IMR-90 (cell line): ENCODE data around the gene ADAMTS13. TPM values are rescaled to one million over a fixed set of nuclear protein-coding genes. Genes with fewer than 3 reads are reported as not detected.

ENCODE experiments used
- ATAC-seq: fragments of 200-7000 bp; cut with Tn5 transposase; 2 replicates; pipeline ENCODE4 v1.9.1; 2020; ENCODE audit warnings: low read depth, mild to moderate bottlenecking, moderate library complexity
- BruUV-seq: library from RNA; stranded (reverse); fragments of 400-500 nt; replicated peaks from 2 replicates; lab custom pipeline; 2021; lab: Mats Ljungman, UMichigan
- CTCF ChIA-PET: fragments of 300-600 bp; formaldehyde crosslinking; extraction: SDS; loops from one replicate; lab custom pipeline; 2021; ENCODE audit warnings: antibody characterized with exemption; lab: Yijun Ruan, JAX
- POLR2A ChIA-PET: fragments of 300-600 bp; sonication (Branson Sonifier 250); formaldehyde crosslinking; loops from one replicate; lab custom pipeline; 2022; ENCODE audit warnings: antibody characterized with exemption; ENCODE audit not compliant: unreplicated experiment; lab: Charles Lee
- DNase-seq: peaks from one replicate; pipeline ENCODE4 v3.0.0; 2013
- H2AFZ ChIP-seq: replicated peaks from 2 replicates; pipeline ENCODE3; 2013; ENCODE audit warnings: low read length, mild to moderate bottlenecking; ENCODE audit not compliant: poor library complexity
- H2AK5ac ChIP-seq: 2 replicates; pipeline ENCODE4 v1.6.1; 2013; ENCODE audit warnings: low read depth, low read length, inconsistent platforms
- H2AK9ac ChIP-seq: replicated peaks from 2 replicates; pipeline ENCODE3; 2013; ENCODE audit warnings: mild to moderate bottlenecking, low read depth, low read length, moderate library complexity; ENCODE audit not compliant: poor library complexity
- H2BK120ac ChIP-seq: 2 replicates; pipeline ENCODE4 v1.6.1; 2013; ENCODE audit warnings: low read depth, low read length, inconsistent platforms
- H2BK15ac ChIP-seq: 3 replicates; pipeline ENCODE4 v1.6.1; 2013; ENCODE audit warnings: low read depth, low read length, inconsistent platforms
- H2BK20ac ChIP-seq: 2 replicates; pipeline ENCODE4 v1.6.1; 2013; ENCODE audit warnings: low read depth, mild to moderate bottlenecking, inconsistent platforms, low read length, moderate library complexity
- H2BK5ac ChIP-seq: 2 replicates; pipeline ENCODE4 v1.6.1; 2013; ENCODE audit warnings: mild to moderate bottlenecking, low read depth, low read length, inconsistent platforms; ENCODE audit not compliant: poor library complexity, severe bottlenecking
- H3K14ac ChIP-seq: replicated peaks from 2 replicates; pipeline ENCODE4 v1.6.1; 2013; ENCODE audit warnings: low read depth, low read length, inconsistent platforms
- H3K18ac ChIP-seq: 2 replicates; pipeline ENCODE4 v1.6.1; 2013; ENCODE audit warnings: low read depth, low read length, control low read depth
- H3K23ac ChIP-seq: 2 replicates; pipeline ENCODE4 v1.6.1; 2013; ENCODE audit warnings: low read depth, low read length, inconsistent platforms
- H3K27ac ChIP-seq: 2 replicates; pipeline ENCODE4 v1.5.1; 2013; ENCODE audit warnings: mild to moderate bottlenecking, control low read depth, low read length; ENCODE audit not compliant: insufficient read depth
- H3K27me3 ChIP-seq: 2 replicates; pipeline ENCODE4 v1.6.1; 2013; ENCODE audit warnings: low read length; ENCODE audit not compliant: control insufficient read depth, insufficient read depth
- H3K36me3 ChIP-seq: 2 replicates; pipeline ENCODE4 v1.6.1; 2013; ENCODE audit warnings: low read length, mixed read lengths; ENCODE audit not compliant: control insufficient read depth, insufficient read depth
- H3K4ac ChIP-seq: 2 replicates; pipeline ENCODE4 v1.6.1; 2013; ENCODE audit warnings: low read depth, low read length, inconsistent platforms
- H3K4me1 ChIP-seq: 2 replicates; pipeline ENCODE4 v1.6.1; 2013; ENCODE audit warnings: low read length, mixed read lengths; ENCODE audit not compliant: control insufficient read depth, insufficient read depth
- H3K4me2 ChIP-seq: 2 replicates; pipeline ENCODE4 v1.6.1; 2013; ENCODE audit warnings: low read depth, mild to moderate bottlenecking, control low read depth, low read length, moderate library complexity
- H3K4me3 ChIP-seq: 2 replicates; pipeline ENCODE4 v1.5.1; 2013; ENCODE audit warnings: low read depth, mild to moderate bottlenecking, control low read depth, low read length, moderate library complexity; ENCODE audit not compliant: insufficient read depth
- H3K56ac ChIP-seq: 2 replicates; pipeline ENCODE4 v1.6.1; 2013; ENCODE audit warnings: low read length, inconsistent platforms; ENCODE audit not compliant: insufficient read depth; ENCODE audit errors: extremely low read depth
- H3K79me1 ChIP-seq, 2 experiments: 2 replicates each; pipeline ENCODE4 v1.6.1; 2013; ENCODE audit warnings: low read length in 2 of 2, inconsistent platforms in 1 of 2, low read depth in 1 of 2
- H3K9ac ChIP-seq: 2 replicates; pipeline ENCODE4 v1.6.1; 2013; ENCODE audit warnings: low read depth, low read length, control low read depth
- H3K9me1 ChIP-seq: 2 replicates; pipeline ENCODE4 v1.6.1; 2013; ENCODE audit warnings: low read length, inconsistent platforms; ENCODE audit not compliant: insufficient read depth
- H3K9me3 ChIP-seq: 2 replicates; pipeline ENCODE4 v1.6.1; 2013; ENCODE audit warnings: low read length; ENCODE audit not compliant: control insufficient read depth, insufficient read depth
- H4K20me1 ChIP-seq: 2 replicates; pipeline ENCODE4 v1.6.1; 2013; ENCODE audit warnings: low read length, inconsistent platforms; ENCODE audit not compliant: insufficient read depth
- H4K5ac ChIP-seq: 2 replicates; pipeline ENCODE4 v1.6.1; 2013; ENCODE audit warnings: mild to moderate bottlenecking, low read depth, low read length, control low read depth
- H4K8ac ChIP-seq, 2 experiments: 2 replicates each; pipeline ENCODE4 v1.6.1; 2013; ENCODE audit warnings: low read depth in 2 of 2, low read length in 2 of 2, control low read depth in 1 of 2, inconsistent platforms in 1 of 2
- H4K91ac ChIP-seq: 2 replicates; pipeline ENCODE4 v1.6.1; 2013; ENCODE audit warnings: low read depth, low read length, inconsistent platforms; ENCODE audit not compliant: insufficient read depth
- BHLHE40 ChIP-seq: fragments of 150-350 bp; IDR thresholded peaks from 2 replicates; pipeline ENCODE4 v1.6.1; 2016; ENCODE audit warnings: mild to moderate bottlenecking, low read depth, low read length
- CHD1 ChIP-seq: IDR thresholded peaks from 2 replicates; pipeline ENCODE4 v1.6.1; 2012; ENCODE audit warnings: low read depth, low read length, improper control_type of control experiment
- CTCF ChIP-seq: conservative IDR thresholded peaks from 2 replicates; pipeline ENCODE4 v1.5.1; 2012; ENCODE audit warnings: mild to moderate bottlenecking, low read depth, low read length, improper control_type of control experiment
- FOS ChIP-seq: fragments of 150-350 bp; IDR thresholded peaks from 2 replicates; pipeline ENCODE4 v1.6.1; 2016; ENCODE audit warnings: low read depth, low read length
- MAFK ChIP-seq: IDR thresholded peaks from 2 replicates; pipeline ENCODE4 v1.6.1; 2012; ENCODE audit warnings: low read depth, low read length, improper control_type of control experiment
- MAZ ChIP-seq: IDR thresholded peaks from 2 replicates; pipeline ENCODE4 v1.6.1; 2012; ENCODE audit warnings: low read depth, mild to moderate bottlenecking, low read length, improper control_type of control experiment, moderate library complexity, borderline replicate concordance
- MXI1 ChIP-seq: IDR thresholded peaks from 2 replicates; pipeline ENCODE4 v1.6.1; 2012; ENCODE audit warnings: low read depth, mild to moderate bottlenecking, low read length, moderate library complexity, borderline replicate concordance
- NFE2L2 ChIP-seq: fragments of 150-350 bp; IDR thresholded peaks from 2 replicates; pipeline ENCODE4 v1.6.1; 2016; ENCODE audit warnings: low read depth, mild to moderate bottlenecking, low read length
- POLR2A ChIP-seq: IDR thresholded peaks from 2 replicates; pipeline ENCODE4 v1.6.1; 2012; ENCODE audit warnings: mild to moderate bottlenecking, low read depth, low read length
- RFX5 ChIP-seq: IDR thresholded peaks from 2 replicates; pipeline ENCODE4 v1.8.0; 2012; ENCODE audit warnings: low read depth, mild to moderate bottlenecking, low read length, moderate library complexity
- WGBS, 2 experiments: methylation state at CpG; one replicate each; pipeline versions ENCODE4 v1.1.5 to v1.1.7; 2013; ENCODE audit warnings: missing lambda C conversion rate in 2 of 2; ENCODE audit not compliant: insufficient read length in 1 of 2; ENCODE audit errors: extremely low coverage in 2 of 2; 5-methylcytosine and 5-hydroxymethylcytosine counted together
- dilution Hi-C: fragments of 300-500 bp; cut with HindIII; formaldehyde crosslinking; loops from one replicate; pipeline ENCODE4 v1.14.3; 2018; ENCODE audit warnings: low sequenced_read_pairs; ENCODE audit not compliant: unreplicated experiment
- in situ Hi-C: fragments of 300-500 bp; cut with MboI; formaldehyde crosslinking; loops from 3 replicates; pipeline ENCODE4 v1.14.3; 2019; ENCODE audit warnings: low sequenced_read_pairs, inconsistent platforms, mixed read lengths
- intact Hi-C: fragments of 100-400 bp; cut with micrococcal nuclease; formaldehyde crosslinking; loops from 2 replicates; pipeline ENCODE4 v1.10.0; 2022
- polyA plus RNA-seq, 3 experiments: library from polyadenylated mRNA; depleted of rRNA; stranded (reverse); fragments of >200 nt; gene quantifications; 2 replicates each; pipeline ENCODE4 v1.2.3, GENCODE V29; 2012; ENCODE audit warnings: low replicate concordance in 1 of 3
- total RNA-seq: library from RNA; depleted of rRNA; stranded (reverse); fragments of >200 nt; gene quantifications from 2 replicates; pipeline ENCODE4 v1.2.3, GENCODE V29; 2012

Gene ADAMTS13
- total and polyA plus RNA-seq, 2 of the 4 experiments (the other 2 are of a cell fraction) = 0.18 to 2.8 TPM

DNA sequence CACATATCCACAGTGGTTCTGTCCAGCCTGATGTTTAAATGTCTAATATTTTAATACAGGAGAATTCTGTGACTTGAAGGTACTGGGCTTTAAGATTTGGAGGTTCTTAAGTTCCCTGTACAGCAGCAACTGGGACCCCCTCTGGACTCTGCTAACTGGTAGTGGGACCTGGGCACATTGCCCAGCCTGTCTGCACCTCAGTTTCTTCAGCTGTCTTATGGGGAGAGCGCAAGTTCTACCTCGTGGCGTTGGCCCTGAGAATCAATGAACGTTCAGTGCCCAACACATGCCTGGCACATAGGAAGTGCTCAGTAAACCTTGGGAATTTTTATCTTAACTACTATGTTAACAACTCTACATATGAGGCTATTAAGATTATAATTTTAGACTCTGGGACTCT lies 55.3 kb downstream of the ADAMTS13 start:
- Histone ChIP-seq H3K14ac (no peak overlapping the region), H3K4ac (no peak overlapping the region), H3K27me3 (no peaks in the 10 kb centered on the region), H2BK120ac (no peak overlapping the region), H2AK5ac (no peak overlapping the region), H3K9me3 (no peaks in the 10 kb centered on the region), H3K23ac (no peak overlapping the region), H4K91ac (no peak overlapping the region), H4K20me1 (no peaks in the 10 kb centered on the region), H4K8ac (no peak overlapping the region), H3K18ac (no peak overlapping the region), H3K4me1 (peaks cover 3% of the 10 kb centered on the region; the same call in 1 of the 2 replicates), H3K56ac (no peak overlapping the region), H2BK15ac (no peak overlapping the region), H3K9ac (no peak overlapping the region), H2AFZ (no peak overlapping the region), H3K27ac (no peak overlapping the region), H3K9me1 (no peaks in the 10 kb centered on the region), H2AK9ac (no peak overlapping the region), H3K79me1 (peaks cover 0 to 10% of the 10 kb centered on the region in 2 experiments; a peak in 1 of 4 replicates), H3K36me3 (no peaks in the 10 kb centered on the region; the same call in 1 of the 2 replicates), H3K4me3 (no peak overlapping the region), H4K5ac (no peak overlapping the region), H3K4me2 (no peak overlapping the region), H2BK5ac (no peak overlapping the region), H2BK20ac (no peak overlapping the region)
- POLR2A ChIA-PET = no interaction called here
- intact Hi-C loops = no loop called here
- BruUV-seq = no TSS peak
- WGBS, 2 experiments = no CpG with 5 or more reads among the region's 4 CpGs
- dilution Hi-C loops = no loop called here
- in situ Hi-C loops = loop anchor here (25.0 kb wide), 1 partner anchor 440 kb away; the partner anchor contains the start of gene GTF3C5
- DNase-seq (no peak), ATAC-seq (no peak)
- CTCF ChIA-PET = no interaction called here
- TF ChIP-seq POLR2A = no peak
- TF ChIP-seq NFE2L2 = no peak
- TF ChIP-seq RFX5 = no peak
- TF ChIP-seq FOS = no peak
- no peak for TF ChIP-seq MXI1
- TF ChIP-seq MAFK = no peak
- no peak for TF ChIP-seq BHLHE40
- TF ChIP-seq MAZ = no peak
- no peak for TF ChIP-seq CTCF
- TF ChIP-seq CHD1 = no peak
